NCI-H2029 treated with DMSO at 0.1 percent for 48 hours (cell line): ENCODE results near the gene PTPRO.

Source experiments
- DNase-seq: peaks from one replicate; lab custom pipeline; 2025; lab: John Stamatoyannopoulos, UW

Gene PTPRO

GRCh38 chr12:15527201-15528080 is 205.1 kb downstream of the PTPRO start:
- DNase-seq = no peak

DNA sequence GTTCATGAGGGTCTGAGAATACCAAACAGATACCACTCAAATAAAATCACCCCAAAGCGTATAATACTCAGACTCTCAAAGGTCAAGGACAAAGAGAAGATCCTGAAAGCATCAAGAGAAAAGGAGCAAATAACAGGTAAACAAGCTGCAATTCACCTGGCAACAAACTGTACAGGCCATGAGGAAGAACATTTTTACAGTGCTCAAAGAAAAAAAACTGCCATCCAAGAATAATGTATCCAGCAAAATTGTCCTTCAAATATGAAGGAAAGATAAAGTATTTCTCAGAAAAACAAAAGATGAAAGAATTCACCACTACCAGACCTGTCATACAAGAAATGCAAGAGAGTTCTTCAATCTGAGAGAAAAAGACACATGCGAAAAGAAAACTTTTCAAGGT is 206.4 kb downstream of the PTPRO start:
- no peak for DNase-seq

GRCh38 chr12:15530361-15530760 is 208.1 kb downstream of the PTPRO start:
- DNase-seq = no peak

DNA sequence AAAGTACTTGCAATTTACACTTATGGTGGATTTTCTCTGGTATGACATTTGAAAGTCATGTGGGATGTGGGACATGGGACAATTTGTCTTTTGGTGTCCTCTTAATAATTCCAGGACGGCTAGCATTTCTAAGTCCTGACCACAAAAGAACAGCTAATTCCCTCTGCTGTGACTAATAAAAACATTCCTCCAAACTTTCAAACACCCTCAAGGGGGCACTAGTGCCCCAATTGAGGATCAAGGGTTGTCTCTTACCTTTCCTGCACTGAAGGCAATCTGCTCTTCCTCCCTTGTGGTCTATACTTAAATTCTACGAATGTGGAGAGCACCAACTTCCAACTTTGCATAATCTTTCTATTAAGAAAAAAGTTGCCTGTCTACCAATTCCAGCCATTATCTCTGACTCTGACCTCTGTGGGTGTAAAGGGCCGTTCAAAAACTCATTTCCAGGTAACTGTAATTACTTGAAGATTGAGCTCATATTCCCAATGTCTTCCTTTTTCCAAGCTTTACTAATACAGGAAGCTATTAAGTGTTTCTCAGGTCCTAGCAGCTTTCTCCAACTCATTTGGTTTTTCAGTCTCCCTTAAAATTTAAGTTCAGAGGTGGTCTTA is 210.2 kb downstream of the PTPRO start:
- DNase-seq = no peak

- no peak for DNase-seq
These were observed 212.0 kb downstream of the PTPRO start for GRCh38 chr12:15534322-15534721.

- DNase-seq = no peak
These were observed 212.6 kb downstream of the PTPRO start for GRCh38 chr12:15534874-15535273.

DNA sequence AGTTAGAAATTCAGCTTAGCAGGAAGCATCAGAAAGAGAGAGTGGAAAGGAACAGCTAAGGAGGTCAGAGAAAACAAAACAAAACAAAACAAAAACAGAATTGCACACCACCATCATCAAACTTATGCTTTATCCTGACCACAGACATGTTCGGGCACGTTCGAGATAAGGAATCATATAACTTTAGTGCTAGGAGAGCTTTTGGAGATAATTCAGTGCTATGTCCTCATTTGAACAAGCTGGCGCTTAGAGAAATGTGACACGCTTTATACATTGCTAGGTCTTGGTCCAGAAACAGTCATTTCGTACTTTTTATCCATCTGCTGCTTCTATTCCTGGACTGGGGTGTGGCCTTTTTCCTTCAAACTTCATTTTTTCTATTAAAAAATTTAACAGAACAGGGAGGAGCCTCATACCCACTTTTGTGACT is 213.1 kb downstream of the PTPRO start:
- DNase-seq = no peak

DNA sequence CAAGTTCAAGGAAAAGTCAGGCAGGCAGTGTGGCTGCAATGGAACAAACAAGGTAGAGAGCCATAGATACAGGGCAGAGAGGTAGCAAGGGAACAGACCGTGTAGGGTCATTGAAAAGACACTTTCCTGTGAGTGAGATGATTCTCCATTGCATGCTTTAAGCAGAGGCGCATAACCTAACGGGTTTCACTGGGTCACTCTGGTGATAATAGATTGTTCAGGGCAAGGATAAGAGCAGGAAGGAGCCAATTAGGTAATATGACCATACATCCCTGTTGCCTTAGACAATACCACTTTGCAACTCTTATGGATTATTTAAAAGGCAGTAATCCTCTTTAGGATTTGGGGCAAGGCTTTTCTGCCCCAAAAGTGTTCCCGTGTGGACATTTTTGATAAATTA is 214.1 kb downstream of the PTPRO start:
- no peak for DNase-seq

GRCh38 chr12:15538881-15539280 is 216.6 kb downstream of the PTPRO start:
- DNase-seq = no peak

GRCh38 chr12:15540005-15540404 is 217.7 kb downstream of the PTPRO start:
- DNase-seq = no peak

GRCh38 chr12:15540469-15540872 is 218.2 kb downstream of the PTPRO start:
- no peak for DNase-seq

- no peak for DNase-seq
These were observed 219.8 kb downstream of the PTPRO start for GRCh38 chr12:15541996-15542631.

DNA sequence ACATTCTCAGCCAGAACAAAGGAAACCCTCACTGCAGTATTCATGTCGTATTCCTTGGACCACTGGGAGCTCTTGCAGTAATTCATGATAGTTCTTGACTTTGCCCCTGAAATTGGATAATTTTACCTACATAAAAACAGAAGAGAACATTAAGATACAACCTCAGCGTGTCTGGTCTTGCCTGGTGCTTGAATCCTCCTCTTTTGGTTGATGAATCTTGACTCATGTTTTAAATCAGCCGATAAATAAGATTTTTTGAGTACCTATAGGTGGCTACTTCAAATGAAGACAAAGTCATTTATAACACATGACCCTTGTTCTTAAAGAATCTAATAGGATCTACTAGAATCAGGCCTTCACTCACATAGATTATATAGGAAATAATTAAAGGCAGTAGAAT is 221.0 kb downstream of the PTPRO start:
- DNase-seq = no peak

- DNase-seq = no peak
These were observed 222.3 kb downstream of the PTPRO start for GRCh38 chr12:15544589-15544988.

GRCh38 chr12:15545334-15545733 is 223.0 kb downstream of the PTPRO start:
- no peak for DNase-seq

GRCh38 chr12:15546102-15546701 is 223.9 kb downstream of the PTPRO start:
- DNase-seq = no peak

GRCh38 chr12:15547063-15547462 is 224.8 kb downstream of the PTPRO start:
- no peak for DNase-seq

GRCh38 chr12:15547691-15548090 is 225.4 kb downstream of the PTPRO start:
- DNase-seq = no peak

DNA sequence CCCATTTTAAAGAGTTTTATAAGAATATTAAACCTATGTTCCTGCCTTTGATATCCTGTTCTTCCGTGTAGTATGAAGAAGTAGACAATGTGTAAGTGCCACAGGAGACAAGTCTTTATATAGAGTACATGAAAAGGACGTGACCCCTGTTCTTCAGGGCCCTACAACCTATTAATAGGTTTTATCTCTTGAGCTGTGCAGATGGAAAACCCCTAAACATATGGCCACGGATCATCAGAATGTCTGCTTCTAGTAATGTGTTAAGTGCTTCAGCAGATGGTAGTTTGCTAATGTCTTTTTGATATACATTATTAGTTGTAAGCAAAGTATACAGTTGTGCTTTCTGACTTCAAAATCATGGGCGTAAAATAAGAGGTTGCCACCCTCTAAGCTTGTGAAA is 228.5 kb downstream of the PTPRO start:
- DNase-seq = no peak

DNA sequence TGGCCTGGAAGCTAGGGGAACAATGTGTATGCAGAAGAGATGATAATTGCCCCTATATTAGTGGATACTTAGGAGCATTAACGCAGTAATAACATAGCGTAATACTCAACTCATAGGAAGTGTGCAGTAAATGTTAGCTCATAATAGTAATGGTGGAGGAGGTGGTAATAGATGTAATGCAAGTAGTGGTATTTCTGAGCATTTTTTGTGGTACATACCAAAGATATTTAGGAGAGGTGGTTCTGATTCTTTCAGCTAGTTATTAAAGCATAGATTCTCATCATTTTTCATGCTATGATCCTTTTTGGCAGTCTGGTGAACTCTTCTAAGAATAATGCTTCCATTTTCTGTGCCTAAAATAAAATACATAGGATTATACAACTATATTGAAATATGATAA is 233.1 kb downstream of the PTPRO start:
- DNase-seq = no peak

DNA sequence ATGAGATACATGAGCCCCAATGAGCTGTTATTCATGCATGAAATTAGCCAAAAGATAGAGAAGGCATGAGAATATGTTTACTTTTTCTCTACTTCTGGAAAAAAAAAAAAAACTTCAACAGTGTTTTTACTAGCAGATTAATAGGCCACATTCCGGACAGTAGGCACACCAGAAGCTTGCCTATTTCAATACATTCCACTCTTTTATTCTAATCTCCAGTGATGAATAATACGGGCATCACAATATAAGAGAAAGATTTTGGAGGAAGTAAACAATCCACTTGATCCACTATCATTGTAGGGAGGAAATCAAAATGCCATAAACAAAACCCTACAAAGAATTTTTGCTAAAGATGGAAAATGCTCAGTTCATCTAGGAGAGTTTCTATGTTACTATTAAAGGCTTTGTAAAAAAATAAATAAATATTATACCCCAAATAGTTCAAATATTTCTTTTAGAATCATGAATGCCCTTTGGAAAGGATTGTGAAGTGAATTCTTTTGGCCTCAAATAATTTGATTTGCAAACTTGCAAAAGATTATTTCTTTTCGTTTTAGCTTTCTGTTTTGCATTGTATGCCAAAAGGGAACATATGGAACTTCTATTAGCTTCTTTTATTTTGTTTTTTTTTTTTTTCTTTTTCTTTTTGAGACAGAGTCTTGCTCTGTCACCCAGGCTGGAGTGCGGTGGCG is 234.2 kb downstream of the PTPRO start:
- DNase-seq = no peak

GRCh38 chr12:15558915-15559528 is 236.7 kb downstream of the PTPRO start:
- no peak for DNase-seq
